Transverse colon (tissue), 4 donors: ENCODE data around the gene SAMD7.

ENCODE experiments used
- EP300 ChIP-seq: sonication (generic); formaldehyde crosslinking; IDR thresholded peaks from one replicate; pipeline ENCODE4 v1.6.1; 2017; ENCODE audit warnings: antibody characterized with exemption, low read depth
- POLR2A ChIP-seq: fragments of 450-650 bp; IDR thresholded peaks from one replicate; pipeline ENCODE4 v1.6.1; 2016; ENCODE audit warnings: antibody characterized with exemption, mild to moderate bottlenecking, moderate library complexity
- POLR2AphosphoS5 ChIP-seq, 3 donors: sonication (generic); formaldehyde crosslinking; IDR thresholded peaks; one replicate each; pipeline ENCODE4 v1.6.1; 2016; ENCODE audit warnings: antibody characterized with exemption in 3 of 3
- TF ChIP-seq, protein P1 (sequence below), 5 experiments: fragments of 200-600 bp in 3 of 5; fragments of 450-650 bp in 2 of 5; sonication (generic) in 3 of 5; IDR thresholded peaks; 1 replicate in 2 of 5; 2 replicates in 3 of 5; pipeline ENCODE4 v1.5.1; 2016 to 2017; ENCODE audit warnings: antibody characterized with exemption in 5 of 5, inconsistent platforms in 3 of 5, mild to moderate bottlenecking in 2 of 5, moderate library complexity in 1 of 5

- TF ChIP-seq POLR2A (no peak), EP300 (no peak), POLR2AphosphoS5 (IDR thresholded peaks at IDR 0.05) (no peak)
- TF ChIP-seq, protein P1, sequence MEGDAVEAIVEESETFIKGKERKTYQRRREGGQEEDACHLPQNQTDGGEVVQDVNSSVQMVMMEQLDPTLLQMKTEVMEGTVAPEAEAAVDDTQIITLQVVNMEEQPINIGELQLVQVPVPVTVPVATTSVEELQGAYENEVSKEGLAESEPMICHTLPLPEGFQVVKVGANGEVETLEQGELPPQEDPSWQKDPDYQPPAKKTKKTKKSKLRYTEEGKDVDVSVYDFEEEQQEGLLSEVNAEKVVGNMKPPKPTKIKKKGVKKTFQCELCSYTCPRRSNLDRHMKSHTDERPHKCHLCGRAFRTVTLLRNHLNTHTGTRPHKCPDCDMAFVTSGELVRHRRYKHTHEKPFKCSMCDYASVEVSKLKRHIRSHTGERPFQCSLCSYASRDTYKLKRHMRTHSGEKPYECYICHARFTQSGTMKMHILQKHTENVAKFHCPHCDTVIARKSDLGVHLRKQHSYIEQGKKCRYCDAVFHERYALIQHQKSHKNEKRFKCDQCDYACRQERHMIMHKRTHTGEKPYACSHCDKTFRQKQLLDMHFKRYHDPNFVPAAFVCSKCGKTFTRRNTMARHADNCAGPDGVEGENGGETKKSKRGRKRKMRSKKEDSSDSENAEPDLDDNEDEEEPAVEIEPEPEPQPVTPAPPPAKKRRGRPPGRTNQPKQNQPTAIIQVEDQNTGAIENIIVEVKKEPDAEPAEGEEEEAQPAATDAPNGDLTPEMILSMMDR (IDR thresholded peaks at IDR 0.05): no peak
These were observed 43.0 kb upstream of the SAMD7 start for GRCh38 chr3:169868369-169868768.
